GM12872 (cell line): Measurements from ENCODE around the gene UBN2.

Experiments used
- TF ChIP-seq, protein P1 (sequence below): IDR thresholded peaks from 3 replicates; pipeline ENCODE4 v1.5.1; 2011; ENCODE audit warnings: low read depth, mild to moderate bottlenecking, low read length, moderate library complexity; ENCODE audit not compliant: insufficient read depth

Gene UBN2

DNA sequence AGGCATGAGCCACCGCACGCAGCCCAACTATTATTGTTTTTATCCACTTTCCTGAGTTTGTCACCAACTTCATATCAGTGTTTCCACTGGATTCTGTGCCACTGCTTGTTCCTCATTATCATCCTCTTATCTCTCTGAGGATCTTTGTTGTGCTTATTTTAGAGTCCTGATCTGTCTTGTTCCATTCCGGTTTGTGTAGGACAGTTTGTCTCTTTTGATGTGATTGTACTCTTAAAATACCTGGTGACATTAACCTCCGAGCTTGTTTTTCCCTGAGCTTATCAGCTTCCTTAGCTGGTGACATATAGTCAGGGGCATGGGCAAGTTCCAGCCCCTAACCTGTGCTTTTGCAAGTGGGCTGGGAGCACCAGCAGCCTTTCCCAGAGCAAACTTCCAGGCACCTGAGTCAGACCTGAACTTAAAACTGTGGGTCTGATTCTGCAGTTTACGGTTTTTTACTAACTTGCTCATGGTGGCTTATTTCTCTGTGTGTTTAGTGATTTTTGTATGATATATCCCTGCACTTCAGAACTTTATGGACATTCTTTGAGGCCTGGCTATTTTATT, 87.0 kb downstream of the UBN2 start:
- TF ChIP-seq, protein P1, sequence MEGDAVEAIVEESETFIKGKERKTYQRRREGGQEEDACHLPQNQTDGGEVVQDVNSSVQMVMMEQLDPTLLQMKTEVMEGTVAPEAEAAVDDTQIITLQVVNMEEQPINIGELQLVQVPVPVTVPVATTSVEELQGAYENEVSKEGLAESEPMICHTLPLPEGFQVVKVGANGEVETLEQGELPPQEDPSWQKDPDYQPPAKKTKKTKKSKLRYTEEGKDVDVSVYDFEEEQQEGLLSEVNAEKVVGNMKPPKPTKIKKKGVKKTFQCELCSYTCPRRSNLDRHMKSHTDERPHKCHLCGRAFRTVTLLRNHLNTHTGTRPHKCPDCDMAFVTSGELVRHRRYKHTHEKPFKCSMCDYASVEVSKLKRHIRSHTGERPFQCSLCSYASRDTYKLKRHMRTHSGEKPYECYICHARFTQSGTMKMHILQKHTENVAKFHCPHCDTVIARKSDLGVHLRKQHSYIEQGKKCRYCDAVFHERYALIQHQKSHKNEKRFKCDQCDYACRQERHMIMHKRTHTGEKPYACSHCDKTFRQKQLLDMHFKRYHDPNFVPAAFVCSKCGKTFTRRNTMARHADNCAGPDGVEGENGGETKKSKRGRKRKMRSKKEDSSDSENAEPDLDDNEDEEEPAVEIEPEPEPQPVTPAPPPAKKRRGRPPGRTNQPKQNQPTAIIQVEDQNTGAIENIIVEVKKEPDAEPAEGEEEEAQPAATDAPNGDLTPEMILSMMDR: no peak

DNA sequence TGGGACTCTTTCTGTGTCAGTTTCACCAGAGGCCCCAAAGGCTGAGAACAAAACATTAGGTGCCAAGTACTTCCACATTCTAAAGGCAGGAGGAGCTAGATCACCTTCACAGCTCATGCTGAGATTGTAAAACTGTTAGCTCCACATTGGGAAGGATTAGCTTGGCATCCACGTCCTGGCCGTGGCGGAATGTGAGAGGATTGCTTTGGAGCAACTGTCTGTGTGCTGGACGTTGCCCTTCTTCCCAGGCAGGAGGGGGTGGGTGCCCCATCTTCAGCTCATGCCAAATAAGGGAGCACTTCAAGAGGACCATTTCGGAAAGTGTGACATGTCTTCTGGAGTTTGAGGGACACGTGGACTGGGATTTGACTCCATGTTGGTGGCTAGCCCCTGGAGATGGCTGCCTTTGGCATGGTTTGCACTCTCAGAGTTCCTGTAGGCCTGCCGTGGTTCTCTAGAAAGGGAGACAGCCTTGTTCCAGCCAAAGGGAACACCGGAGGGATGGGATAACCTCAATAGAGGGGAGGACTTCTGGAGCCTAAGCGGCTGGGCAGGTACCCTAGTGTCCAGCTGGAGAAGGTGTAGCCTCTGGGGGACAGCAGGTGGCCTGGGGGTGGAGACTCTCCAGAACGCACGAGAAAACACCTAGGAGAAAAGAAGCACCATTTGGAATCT, 90.2 kb downstream of the UBN2 start:
- TF ChIP-seq, protein P1: peak; percentile 46; the same call in 2 of the 3 replicates

DNA sequence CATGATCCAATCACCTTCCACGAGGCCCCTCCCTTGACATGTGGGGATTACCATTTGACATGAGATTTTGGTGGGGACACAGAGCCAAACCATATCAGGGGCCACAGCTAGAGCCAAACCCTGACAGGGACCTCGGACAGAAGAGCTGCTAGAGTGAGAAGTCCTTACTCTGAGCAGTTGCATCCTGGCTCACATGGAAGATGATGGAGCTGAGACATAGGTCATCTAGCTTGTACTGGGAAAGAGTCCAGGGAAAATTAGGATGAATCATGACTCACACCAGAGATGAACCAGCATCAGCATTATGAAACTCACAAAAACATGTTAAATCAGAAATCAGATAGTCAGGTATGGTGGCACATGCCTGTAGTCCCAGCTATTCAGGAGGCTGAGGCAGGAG, 97.3 kb downstream of the UBN2 start:
- TF ChIP-seq, protein P1: no peak

DNA sequence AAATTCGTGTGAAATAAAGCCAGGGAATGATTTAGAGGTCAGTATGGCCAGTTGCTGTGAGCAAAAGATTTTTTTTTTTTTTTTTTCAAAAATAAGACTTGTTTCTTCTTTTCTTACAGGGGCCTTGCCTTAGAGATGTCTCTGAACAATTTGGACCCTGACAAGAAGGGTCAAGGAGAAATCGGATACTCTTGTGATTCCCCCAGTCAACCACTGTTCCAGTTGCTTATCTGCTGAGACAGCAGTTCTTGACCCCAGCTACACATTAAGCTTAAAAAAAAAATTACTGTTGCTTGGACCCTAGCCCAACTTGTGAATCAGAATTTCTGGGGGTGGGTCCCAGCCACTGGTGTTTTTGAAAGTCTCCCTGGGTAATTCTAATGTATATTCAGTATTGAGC, 98.1 kb downstream of the UBN2 start:
- TF ChIP-seq, protein P1: no peak

DNA sequence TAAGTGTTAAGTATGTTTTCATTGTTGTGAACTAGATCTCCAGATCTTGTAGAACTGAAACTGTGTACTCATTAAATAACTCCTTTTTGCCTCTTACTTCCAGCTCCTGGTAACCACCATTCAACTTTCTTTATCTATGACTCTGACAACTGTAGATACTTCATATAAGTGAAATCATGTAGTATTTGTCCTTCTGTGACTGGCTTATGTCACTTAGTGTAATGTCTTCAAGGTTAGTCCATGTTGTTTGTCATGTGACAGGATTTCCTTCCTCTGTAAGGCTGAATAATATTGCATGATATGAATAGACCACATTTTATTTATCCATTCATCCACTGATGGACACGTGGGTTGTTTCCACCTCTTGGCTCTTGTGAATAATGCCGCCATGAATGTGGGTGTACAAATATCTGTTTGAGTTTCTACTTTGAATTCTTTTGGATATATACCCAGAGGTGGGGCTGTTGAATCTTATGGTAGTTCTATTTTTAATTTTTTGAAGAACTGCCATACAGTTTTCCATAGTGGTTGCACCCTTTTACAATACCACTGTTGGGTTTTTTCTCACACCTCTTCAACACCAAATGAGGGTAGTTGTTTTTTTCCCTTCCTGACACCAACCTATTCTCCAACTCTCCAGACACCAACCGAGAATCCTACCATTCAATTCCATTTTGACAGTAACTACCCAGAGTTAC, 99.4 kb downstream of the UBN2 start:
- TF ChIP-seq, protein P1: no peak

DNA sequence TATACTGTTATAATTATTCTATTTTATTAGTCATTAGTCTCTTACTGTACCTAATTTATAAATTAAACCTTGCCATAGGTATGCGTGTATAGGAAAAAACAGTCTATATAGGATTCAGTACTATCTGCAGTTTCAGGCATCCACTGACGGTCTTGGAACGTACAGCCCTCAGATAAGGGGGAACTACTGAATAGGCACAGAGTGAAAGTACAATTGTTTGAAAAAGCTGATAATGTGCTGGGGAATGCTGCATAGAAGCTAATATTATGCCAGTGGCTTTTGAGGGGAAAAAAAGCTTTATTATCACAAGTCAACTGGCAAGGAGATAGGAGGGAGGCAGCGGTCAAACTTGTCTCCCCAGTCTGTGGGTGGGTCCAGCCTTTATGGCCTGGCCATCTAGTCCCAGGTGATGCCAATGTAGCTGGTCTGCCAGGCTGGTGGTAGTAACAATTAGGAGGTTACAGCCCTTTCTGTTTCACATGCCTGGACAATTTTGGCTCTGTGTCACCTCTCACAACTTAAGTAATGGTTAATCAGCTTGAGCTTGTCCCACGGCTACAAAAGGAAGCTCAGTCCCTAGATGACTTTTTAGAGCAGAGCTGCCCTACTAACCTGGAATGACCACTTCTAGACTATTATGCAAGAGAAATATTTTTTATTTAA, 101.8 kb downstream of the UBN2 start:
- TF ChIP-seq, protein P1: no peak
